COLO829 (cell line): ENCODE measurements around the gene TAF15.

Source experiments
- DNase-seq: peaks from one replicate; pipeline ENCODE4 v3.0.0; 2012; ENCODE audit warnings: low spot score

Gene TAF15

DNA sequence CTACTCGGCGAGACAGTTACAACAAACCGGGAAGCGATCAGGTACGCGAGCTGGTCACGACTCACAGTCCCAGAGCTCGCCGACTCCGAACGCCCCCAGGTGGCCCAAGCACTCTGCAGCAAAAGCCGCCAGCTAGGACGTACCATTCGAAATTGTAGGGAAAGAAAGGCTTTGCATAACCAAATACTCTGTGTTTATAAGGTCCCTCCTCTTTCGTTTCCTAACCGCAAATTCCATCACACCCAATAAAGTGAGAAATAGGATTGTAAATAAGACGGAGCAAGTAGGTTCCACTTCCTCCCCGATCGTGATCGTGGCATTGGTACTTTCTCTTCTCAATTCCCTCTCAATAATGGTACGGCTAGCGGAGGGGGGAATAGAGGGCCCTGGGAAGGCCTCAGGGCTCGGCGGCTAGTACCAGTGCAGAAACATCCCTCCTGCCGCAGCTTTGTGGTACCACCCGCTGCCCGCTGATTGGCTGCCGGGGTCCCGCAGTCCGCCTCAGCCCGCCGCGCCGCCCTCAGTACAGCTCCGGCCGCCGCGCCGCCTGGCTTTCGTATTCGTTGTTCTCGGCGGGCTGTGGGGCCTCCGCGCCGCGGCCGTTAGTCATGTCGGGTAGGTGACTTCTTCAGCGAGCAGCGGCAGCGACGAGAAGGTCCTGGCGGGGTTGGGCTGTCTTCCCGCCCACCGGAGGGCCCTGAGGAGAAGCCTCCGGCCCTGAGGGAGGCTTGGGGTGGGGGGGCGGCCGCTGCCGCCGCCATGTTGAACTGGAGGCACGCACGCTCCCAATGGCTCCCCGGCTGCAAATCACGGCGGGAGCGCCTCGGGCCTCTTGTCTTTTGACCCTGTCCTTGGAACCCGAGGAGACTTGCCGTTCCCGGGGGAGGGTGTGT, at the start of gene TAF15:
TSS of gene TAF15 (plus strand) at position 523 of the 893 bp plus-strand sequence. CDS start at position 609, 86 bp downstream.
- DNase-seq = peak; percentile 92

GRCh38 chr17:35760587-35760986, 48.7 kb upstream of the TAF15 start, which contains the start of gene C17orf50:
Gene C17orf50 (plus strand): TSS chr17:35760887. CDS start chr17:35760942, 55 bp downstream.
- DNase-seq = no peak

DNA sequence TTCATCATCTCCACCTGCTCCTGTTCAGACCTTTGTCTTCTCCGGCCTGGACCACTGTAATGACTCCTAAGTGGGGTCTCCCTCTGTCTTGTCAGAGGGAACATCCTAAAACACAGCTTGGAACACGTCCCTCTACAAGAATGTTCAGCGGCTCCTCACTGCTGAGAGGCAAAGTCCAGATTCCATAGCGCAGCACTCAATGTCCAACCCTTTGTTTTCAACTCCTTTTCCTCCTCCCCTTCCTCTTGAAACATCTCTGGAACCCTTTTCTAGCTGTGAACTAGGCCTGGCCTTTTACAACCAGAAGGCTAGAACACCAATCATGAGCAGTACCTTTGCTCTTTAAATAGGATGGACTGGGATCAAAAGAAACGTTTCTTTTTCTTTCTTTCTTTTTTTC, 47.7 kb upstream of the TAF15 start:
- no peak for DNase-seq

GRCh38 chr17:35763767-35764122, 45.5 kb upstream of the TAF15 start:
- no peak for DNase-seq

DNA sequence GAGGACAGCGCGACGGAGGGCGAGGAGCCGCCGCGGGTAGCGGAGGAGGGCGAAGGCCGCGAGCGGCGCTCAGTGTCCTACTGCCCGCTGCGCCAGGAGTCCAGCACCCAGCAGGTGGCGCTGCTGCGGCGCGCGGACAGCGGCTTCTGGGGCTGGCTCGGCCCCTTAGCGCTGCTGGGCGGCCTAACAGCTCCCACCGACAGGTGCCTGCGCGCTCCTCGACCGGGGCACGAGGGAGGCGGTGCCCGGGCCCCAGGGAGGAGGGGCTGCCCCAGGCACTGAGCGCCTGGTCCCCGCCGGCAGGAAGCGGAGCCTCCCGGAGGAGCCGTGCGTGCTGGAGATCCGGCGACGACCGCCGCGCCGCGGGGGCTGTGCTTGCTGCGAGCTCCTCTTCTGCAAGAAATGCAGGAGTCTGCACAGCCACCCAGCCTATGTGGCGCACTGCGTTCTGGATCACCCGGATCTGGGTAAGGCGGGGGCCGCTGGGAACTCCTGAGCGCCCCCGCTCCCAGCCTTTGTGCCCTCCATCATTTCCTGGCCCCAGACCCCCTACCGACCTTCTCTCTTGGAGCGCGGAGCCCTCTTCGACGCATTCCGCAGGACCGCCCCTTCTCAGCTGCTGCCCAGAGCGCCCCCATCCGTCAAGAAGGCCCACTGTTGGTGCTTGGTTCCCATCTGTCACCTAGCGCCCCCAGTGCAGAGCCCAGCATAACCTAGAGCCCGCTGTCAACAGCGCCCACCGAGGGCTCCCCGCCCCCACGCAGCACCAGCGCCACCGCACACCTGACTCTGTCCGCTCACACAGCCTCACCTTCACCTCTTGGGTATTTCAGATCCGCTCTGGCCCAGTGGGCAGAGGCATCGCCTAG, 44.9 kb upstream of the TAF15 start:
- DNase-seq = peak; percentile 76

DNA sequence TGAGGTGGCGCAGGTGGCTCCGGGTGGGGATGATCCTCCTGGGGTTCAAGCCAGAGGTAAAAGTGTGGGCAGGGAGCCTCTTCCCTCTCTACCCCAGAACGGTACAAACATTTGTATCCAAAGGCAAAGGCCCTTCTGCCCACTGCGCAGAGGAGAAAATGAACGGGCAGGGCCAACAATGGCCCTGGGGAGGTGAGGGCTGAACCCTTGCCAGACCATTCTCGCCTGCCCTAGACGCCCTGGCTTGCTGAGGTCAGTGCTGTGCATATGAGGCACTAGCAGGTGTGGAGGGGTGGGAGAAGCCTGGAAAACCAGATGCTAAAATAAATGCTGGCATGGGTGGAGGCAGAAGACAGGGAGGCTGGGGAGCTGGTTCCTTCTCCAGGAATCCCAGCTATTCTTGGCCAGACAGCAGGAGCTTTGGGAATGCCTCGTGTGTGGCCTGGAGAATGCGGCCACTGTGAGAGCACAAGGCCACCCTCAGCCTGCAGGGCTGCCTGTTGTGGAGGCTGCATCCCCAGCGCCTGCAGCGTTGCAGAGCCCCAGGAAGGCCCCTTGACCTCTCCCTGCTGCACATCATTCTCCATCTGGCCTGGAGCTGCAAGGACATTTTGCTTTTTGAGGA, 44.1 kb upstream of the TAF15 start:
- no peak for DNase-seq

DNA sequence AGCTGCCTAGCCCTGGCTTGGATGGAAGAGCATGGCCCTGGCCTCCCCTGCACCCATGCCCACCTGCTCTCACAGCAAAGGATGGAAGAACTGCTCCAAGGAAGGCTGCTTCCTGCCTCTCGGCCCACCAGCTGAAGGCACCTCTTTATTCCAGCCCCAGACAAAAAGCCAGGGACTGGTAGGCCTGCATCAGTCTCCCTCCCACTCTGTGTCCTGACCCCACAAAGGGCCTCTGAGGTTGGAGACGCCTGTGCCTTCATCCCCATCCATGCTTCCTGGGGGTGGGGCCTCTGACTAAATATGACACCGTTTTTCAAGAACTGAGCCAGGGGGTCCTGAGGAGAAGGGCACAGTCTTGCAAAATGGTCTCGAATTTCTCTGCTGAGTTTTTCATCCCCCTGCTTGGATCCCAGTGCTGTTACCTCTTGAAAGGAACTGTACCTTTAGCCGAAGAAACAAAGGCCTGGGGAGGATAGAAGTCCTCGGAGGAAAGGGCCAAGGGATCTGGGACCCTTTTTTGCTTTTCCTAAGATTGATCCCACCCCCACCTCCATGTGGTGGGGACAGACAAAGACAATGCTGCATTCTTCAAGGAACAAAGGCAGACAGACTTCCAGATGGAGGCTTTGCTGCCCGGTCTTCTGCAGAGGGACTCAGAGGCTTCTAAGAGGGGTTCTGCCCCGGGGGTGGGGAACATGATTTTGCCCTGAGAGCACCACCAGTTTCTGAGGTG, 43.4 kb upstream of the TAF15 start:
- DNase-seq = no peak

- no peak for DNase-seq
These were observed 42.8 kb upstream of the TAF15 start for GRCh38 chr17:35766489-35766877.

GRCh38 chr17:35766903-35767510, 42.3 kb upstream of the TAF15 start:
- peak; percentile 61 for DNase-seq

- no peak for DNase-seq
These were observed 40.5 kb upstream of the TAF15 start for GRCh38 chr17:35768797-35769196.

DNA sequence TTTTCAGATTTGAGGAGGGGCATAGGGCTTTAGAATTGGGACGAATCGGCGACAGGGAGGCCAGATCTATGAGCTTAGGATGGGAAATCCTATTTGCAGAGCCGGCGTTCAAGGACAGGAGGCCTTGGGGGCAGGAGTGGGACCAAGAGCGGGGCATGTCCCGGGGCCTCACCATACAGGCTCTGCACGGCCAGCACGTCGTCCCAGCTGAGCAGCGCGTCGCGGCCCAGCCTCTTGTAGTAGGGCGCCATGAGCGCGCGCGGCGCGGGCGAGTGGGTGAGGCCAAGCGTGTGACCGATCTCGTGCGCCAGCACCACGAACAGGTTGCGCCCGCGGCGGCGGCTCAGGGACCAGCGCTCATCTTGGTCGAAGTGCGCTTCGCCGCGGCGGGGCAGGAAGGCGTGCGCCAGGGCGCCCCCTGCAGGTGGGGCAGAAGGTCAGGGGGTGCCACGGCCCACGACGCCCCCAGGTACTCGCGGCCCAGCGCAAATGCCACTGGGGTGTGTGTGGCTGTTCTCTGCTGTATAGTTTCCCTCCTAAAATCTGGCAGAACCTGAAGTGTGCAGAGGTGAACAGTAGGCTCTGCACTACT, 39.3 kb upstream of the TAF15 start:
- no peak for DNase-seq

GRCh38 chr17:35773129-35773528, 36.2 kb upstream of the TAF15 start:
- no peak for DNase-seq

DNA sequence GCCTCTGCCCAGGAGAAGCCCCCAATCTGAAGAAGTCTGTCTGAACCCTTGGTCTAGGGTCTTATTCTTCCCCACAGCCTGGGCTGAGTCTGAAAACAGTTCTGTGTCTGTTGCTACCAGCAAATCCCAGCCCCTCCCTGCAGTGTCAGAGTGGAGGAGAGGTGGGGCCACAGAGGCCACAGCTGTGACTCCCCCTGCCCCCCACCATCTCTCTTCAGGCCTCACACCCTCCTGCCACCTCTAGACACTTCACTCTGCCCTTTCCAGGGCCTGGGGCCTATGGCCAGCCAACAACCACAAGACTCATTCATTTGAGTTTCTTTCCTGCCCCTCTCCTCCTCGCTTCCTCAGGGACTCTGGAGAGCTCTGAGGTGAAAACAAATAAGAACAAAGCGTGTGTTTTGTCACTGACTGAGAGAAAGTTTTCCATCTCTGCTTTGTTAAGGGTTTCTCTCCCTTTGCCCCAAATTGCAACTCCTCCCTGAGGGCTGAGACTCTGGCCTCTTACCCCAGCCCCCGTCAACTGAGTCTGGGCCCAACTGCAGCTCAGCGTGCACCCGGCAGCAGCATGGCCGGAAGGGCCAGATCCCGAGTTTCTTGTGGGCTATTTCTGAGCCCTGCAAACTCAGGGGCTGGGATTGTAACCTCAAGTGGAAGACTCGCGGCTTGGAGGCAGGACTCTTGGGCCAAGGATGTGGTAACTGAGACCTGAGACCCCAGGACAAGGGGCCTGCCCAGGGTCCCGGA, 35.4 kb upstream of the TAF15 start:
- no peak for DNase-seq

GRCh38 chr17:35774499-35774898, 34.8 kb upstream of the TAF15 start:
- no peak for DNase-seq

DNA sequence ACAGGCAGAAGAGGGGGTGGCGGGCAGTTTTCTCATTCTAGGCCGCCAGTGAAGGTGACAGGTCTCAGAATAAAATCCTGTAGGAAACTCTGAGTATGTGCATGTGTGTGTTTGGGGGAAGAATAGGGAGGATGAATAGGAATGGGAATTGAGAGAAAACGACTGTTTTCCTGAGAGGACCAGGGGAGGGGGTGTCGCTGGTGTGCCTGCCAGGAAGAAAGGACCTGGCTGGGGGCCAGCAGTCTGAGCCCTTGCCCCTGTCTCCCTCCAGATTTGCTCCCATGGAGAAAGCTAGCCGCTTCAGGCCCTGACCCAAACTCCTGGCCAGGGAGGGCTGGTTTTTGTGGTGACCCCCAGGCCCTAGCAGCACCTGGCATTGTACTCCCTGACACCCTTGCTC, 34.2 kb upstream of the TAF15 start:
- DNase-seq = no peak

DNA sequence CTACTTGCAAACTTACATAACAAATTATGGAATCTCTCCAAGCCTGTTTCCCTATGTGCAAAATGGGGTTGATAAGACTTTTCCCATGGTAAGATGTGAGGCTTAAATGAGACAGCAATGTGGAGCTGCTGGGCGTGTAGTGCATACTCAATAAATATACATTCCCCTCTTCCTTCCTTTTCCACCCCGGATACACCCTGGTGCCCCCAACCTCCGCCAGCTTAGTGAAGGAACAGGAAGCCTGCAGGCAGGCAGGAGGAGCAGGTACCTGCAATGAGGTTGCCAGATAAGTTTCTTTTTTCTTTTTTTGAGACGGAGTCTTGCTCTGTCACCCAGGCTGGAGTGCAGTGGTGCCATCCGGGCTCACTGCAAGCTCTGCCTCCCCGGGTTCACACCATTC, 33.7 kb upstream of the TAF15 start:
- DNase-seq = no peak

DNA sequence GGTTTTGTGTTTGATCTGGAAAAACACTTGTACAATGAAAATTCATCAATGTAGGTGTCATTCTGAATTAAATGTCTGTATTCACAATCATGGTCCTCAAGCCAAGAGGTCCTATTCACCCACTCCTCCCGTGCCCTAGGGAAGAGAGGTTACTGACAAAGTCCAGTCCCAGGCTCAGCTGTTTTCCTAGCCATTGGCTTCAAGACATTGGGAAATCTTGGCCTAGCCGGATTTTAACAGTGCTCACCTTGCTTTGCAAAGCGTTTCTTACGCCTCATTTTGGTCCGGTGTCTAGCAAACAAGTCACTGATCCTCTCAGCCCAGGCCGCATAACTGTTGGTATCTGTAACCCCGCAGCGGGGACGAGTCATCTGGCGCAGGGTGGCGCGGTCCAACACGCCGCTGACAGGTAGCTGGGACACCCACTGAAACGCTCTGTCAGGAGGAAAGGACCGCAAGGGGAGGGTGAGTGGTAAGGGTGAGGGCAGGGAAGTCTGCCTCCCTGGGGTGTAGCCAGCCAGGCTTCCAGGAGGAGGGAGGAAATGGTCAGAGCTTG, 30.6 kb upstream of the TAF15 start:
- DNase-seq = no peak

- no peak for DNase-seq
These were observed 28.3 kb upstream of the TAF15 start for GRCh38 chr17:35780950-35781349.

DNA sequence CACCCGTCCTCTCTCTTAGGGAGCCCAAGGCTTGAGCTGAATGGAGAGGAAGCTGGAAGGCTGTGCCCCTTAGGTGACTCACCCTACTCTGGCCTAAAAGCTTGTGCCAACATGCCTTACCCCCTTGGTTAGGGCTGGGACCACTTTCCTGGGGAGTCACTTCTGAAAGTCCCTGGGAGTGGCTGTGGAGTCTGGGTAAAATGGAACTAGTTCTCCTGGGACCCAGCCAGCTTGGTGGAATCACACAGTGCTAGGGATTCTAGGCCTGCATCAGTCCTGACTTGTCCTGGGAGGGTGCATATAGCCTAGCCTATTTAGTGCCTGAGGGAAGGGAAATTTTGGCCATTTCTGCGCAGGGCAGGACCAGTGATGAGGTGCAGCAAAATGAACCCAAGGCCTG, 24.4 kb upstream of the TAF15 start:
- no peak for DNase-seq

DNA sequence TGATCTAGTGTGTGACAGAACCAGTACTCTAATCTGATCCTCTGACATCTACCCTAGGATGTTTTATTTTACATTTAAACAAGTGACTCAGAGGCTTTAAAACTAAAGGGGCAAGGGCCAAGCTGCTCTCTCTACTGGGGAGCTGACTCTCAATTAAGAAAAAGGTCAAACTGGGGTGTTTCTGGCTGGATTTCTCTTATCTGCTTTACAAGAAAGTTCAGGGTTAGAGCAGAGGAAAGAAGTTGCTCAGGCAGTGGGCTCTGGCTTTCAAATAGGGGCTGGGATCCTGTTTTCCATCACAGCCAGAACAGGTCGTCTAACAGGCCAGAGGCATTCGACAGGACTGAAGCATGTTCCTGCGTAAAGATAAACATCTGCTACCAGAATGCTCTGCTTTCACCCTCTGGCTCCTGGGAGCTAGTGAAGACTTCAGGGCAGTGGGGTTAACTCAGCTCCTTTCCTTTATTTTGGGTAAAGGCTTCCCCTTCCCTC, 22.3 kb upstream of the TAF15 start:
- no peak for DNase-seq
